Left ventricle myocardium inferior (tissue), 1 donor: ENCODE results near the gene RPUSD4. TPM values are rescaled to one million over a fixed set of nuclear protein-coding genes. Genes with fewer than 3 reads are reported as not detected.

Experiments
- DNase-seq: peaks from one replicate; pipeline ENCODE4 v3.0.0-alpha.2; 2020
- H3K27ac ChIP-seq: fragments of 200-600 bp; replicated peaks from 2 replicates; pipeline ENCODE4 v1.8.0; 2021
- H3K27me3 ChIP-seq: fragments of 200-600 bp; 2 replicates; pipeline ENCODE4 v1.8.0; 2021; ENCODE audit warnings: low read depth
- H3K36me3 ChIP-seq: fragments of 200-600 bp; 2 replicates; pipeline ENCODE4 v1.8.0; 2021
- H3K4me1 ChIP-seq: fragments of 200-600 bp; 2 replicates; pipeline ENCODE4 v1.8.0; 2021
- H3K4me3 ChIP-seq: fragments of 200-600 bp; 2 replicates; pipeline ENCODE4 v1.8.0; 2021; ENCODE audit warnings: mild to moderate bottlenecking, moderate library complexity
- H3K9me3 ChIP-seq: fragments of 200-600 bp; replicated peaks from 2 replicates; pipeline ENCODE4 v1.8.0; 2021
- CTCF ChIP-seq: fragments of 200-600 bp; IDR thresholded peaks from 2 replicates; pipeline ENCODE4 v1.8.0; 2021; ENCODE audit warnings: antibody characterized with exemption, mild to moderate bottlenecking, borderline replicate concordance
- intact Hi-C: fragments of 100-400 bp; cut with micrococcal nuclease; formaldehyde crosslinking; loops from one replicate; pipeline ENCODE4 v1.11.0; 2022
- total RNA-seq: library from RNA; stranded (reverse); fragmentation: NEBNext Ultra II Directional; extraction: Animal tissue kit (Norgen Biotek cat#: 25700); gene quantifications from one replicate; pipeline ENCODE4 v1.2.1, GENCODE V29; 2021
- donor health status: DM: no; HTN: yes; CAD: no; lungs with severe emphysema.

Gene RPUSD4
- total RNA-seq, 1 donor from 2014 or later = 37.6 TPM

- Histone ChIP-seq H3K4me1 (peaks cover 2% of the 10 kb centered on the region), H3K27me3 (no peaks in the 10 kb centered on the region), H3K36me3 (peaks cover 52% of the 10 kb centered on the region), H3K4me3 (no peak overlapping the region), H3K27ac (no peak overlapping the region), H3K9me3 (no peaks in the 10 kb centered on the region)
- intact Hi-C loops = loop anchor here (10.0 kb wide), 1 partner anchor 128 kb away; the partner anchor contains the start of gene CDON
- no peak for TF ChIP-seq CTCF
- DNase-seq = no peak
Observed at GRCh38 chr11:126192361-126192760, 19.1 kb downstream of the RPUSD4 start.

GRCh38 chr11:126191379-126192073 lies 19.9 kb downstream of the RPUSD4 start:
- Histone ChIP-seq H3K27me3 (no peaks in the 10 kb centered on the region), H3K4me1 (no peaks in the 10 kb centered on the region), H3K4me3 (no peak overlapping the region), H3K9me3 (no peaks in the 10 kb centered on the region), H3K27ac (no peak overlapping the region), H3K36me3 (peaks cover 44% of the 10 kb centered on the region)
- intact Hi-C loops = loop anchor here (10.0 kb wide), 1 partner anchor 127 kb away; the partner anchor contains the start of gene CDON
- no peak for DNase-seq
- TF ChIP-seq CTCF = no peak

GRCh38 chr11:126190792-126191191 lies 20.7 kb downstream of the RPUSD4 start:
- peaks cover 37% of the 10 kb centered on the region for H3K36me3 ChIP-seq
- no peak for DNase-seq
- TF ChIP-seq CTCF = no peak
- H3K9me3 ChIP-seq = no peaks in the 10 kb centered on the region
- intact Hi-C loops = loop anchor here (10.0 kb wide), 1 partner anchor 126 kb away; the partner anchor contains the start of gene CDON
- H3K27me3 ChIP-seq = no peaks in the 10 kb centered on the region
- H3K27ac ChIP-seq = no peak overlapping the region
- H3K4me1 ChIP-seq = no peaks in the 10 kb centered on the region
- no peak overlapping the region for H3K4me3 ChIP-seq

- Histone ChIP-seq H3K27ac (no peak overlapping the region), H3K4me1 (no peaks in the 10 kb centered on the region), H3K36me3 (peaks cover 28% of the 10 kb centered on the region), H3K27me3 (no peaks in the 10 kb centered on the region), H3K9me3 (no peaks in the 10 kb centered on the region), H3K4me3 (no peak overlapping the region)
- DNase-seq = no peak
- no peak for TF ChIP-seq CTCF
- intact Hi-C loops = no loop called here
Observed at GRCh38 chr11:126189109-126189929, 22.1 kb downstream of the RPUSD4 start.

- no peaks in the 10 kb centered on the region for H3K4me1 ChIP-seq
- no peak for TF ChIP-seq CTCF
- no peak overlapping the region for H3K27ac ChIP-seq
- H3K27me3 ChIP-seq = no peaks in the 10 kb centered on the region
- DNase-seq = no peak
- H3K9me3 ChIP-seq = no peaks in the 10 kb centered on the region
- peaks cover 26% of the 10 kb centered on the region for H3K36me3 ChIP-seq
- H3K4me3 ChIP-seq = no peak overlapping the region
- intact Hi-C loops = no loop called here
Observed at GRCh38 chr11:126188332-126189108, 22.9 kb downstream of the RPUSD4 start.
